A673 (cell line): ENCODE data around the gene COG7. TPM values are rescaled to one million over a fixed set of nuclear protein-coding genes. Genes with fewer than 3 reads are reported as not detected.

Experiments
- BruUV-seq: library from RNA; stranded (reverse); fragments of 400-500 nt; replicated peaks from 2 replicates; lab custom pipeline; 2021; lab: Mats Ljungman, UMichigan
- CTCF ChIA-PET: fragments of 300-600 bp; sonication (Branson Sonifier 250); formaldehyde crosslinking; loops from one replicate; lab custom pipeline; 2022; ENCODE audit warnings: antibody characterized with exemption; lab: Charles Lee
- POLR2A ChIA-PET: fragments of 300-600 bp; sonication (Branson Sonifier 250); formaldehyde crosslinking; loops from one replicate; lab custom pipeline; 2022; ENCODE audit warnings: antibody characterized with exemption; ENCODE audit not compliant: low non-redundant PET; lab: Charles Lee
- DNase-seq: peaks from one replicate; pipeline ENCODE4 v3.0.0-alpha.2; 2015; ENCODE audit warnings: low spot score
- H3K27ac ChIP-seq: fragments of 200-600 bp; sonication (generic); 2 replicates; pipeline ENCODE4 v1.5.1; 2016; ENCODE audit warnings: mixed run types, low read depth, mild to moderate bottlenecking, mixed read lengths, antibody characterized with exemption, low read length; ENCODE audit not compliant: poor library complexity, severe bottlenecking
- H3K27me3 ChIP-seq: fragments of 200-600 bp; sonication (generic); replicated peaks from 2 replicates; pipeline ENCODE4 v1.6.1; 2017; ENCODE audit warnings: mixed run types, low read depth, mild to moderate bottlenecking, mixed read lengths, antibody characterized with exemption, low read length; ENCODE audit not compliant: insufficient read depth, poor library complexity
- H3K36me3 ChIP-seq: fragments of 200-600 bp; sonication (generic); 2 replicates; pipeline ENCODE4 v1.6.1; 2016; ENCODE audit warnings: mixed run types, mild to moderate bottlenecking, mixed read lengths, antibody characterized with exemption, low read length; ENCODE audit not compliant: insufficient read depth, poor library complexity, severe bottlenecking
- H3K4me1 ChIP-seq: fragments of 200-600 bp; sonication (generic); 2 replicates; pipeline ENCODE4 v1.6.1; 2017; ENCODE audit warnings: mixed run types, mild to moderate bottlenecking, mixed read lengths, antibody characterized with exemption, low read length; ENCODE audit not compliant: insufficient read depth, poor library complexity, severe bottlenecking
- H3K4me3 ChIP-seq: fragments of 200-600 bp; sonication (generic); 2 replicates; pipeline ENCODE4 v1.5.1; 2016; ENCODE audit warnings: low read depth, mixed run types, mild to moderate bottlenecking, mixed read lengths, low read length; ENCODE audit not compliant: poor library complexity, severe bottlenecking
- H3K9me3 ChIP-seq: fragments of 200-600 bp; sonication (generic); 2 replicates; pipeline ENCODE4 v1.6.1; 2016; ENCODE audit warnings: mixed run types, low read depth, mild to moderate bottlenecking, mixed read lengths, antibody characterized with exemption, low read length; ENCODE audit not compliant: poor library complexity, severe bottlenecking
- CTCF ChIP-seq: fragments of 300-800, 200-600 bp; sonication (generic); conservative IDR thresholded peaks from 2 replicates; pipeline ENCODE4 v1.5.1; 2017; ENCODE audit warnings: low read depth, mild to moderate bottlenecking, antibody characterized with exemption, low read length, moderate library complexity, mixed read lengths
- EZH2 ChIP-seq: fragments of 200-600 bp; sonication (generic); IDR thresholded peaks from 2 replicates; pipeline ENCODE4 v1.6.1; 2017; ENCODE audit warnings: borderline replicate concordance, low read depth, mild to moderate bottlenecking, mixed read lengths, antibody characterized with exemption, low read length; ENCODE audit not compliant: poor library complexity, severe bottlenecking
- intact Hi-C: fragments of 100-400 bp; cut with micrococcal nuclease; formaldehyde crosslinking; loops from one replicate; pipeline ENCODE4 v1.10.0; 2022; ENCODE audit not compliant: unreplicated experiment
- total RNA-seq: library from RNA; stranded (reverse); gene quantifications from 2 replicates; pipeline ENCODE4 v1.2.3, GENCODE V29; 2021

Gene COG7
- total RNA-seq, 1 experiment from 2014 or later = 33.8 TPM

- Histone ChIP-seq H3K4me1 (peaks cover under 1% of the 10 kb centered on the region), H3K36me3 (peaks cover 24% of the 10 kb centered on the region), H3K4me3 (no peak overlapping the region), H3K27ac (no peak overlapping the region), H3K27me3 (no peaks in the 10 kb centered on the region), H3K9me3 (no peaks in the 10 kb centered on the region)
- intact Hi-C loops = no loop called here
- CTCF ChIA-PET = no interaction called here
- no TSS peak for BruUV-seq
- TF ChIP-seq CTCF = no peak
- TF ChIP-seq EZH2 = no peak
- POLR2A ChIA-PET = no interaction called here
- no peak for DNase-seq
Observed at GRCh38 chr16:23498863-23499262, 45.9 kb upstream of the COG7 start.

GRCh38 chr16:23497543-23497868 lies 44.5 kb upstream of the COG7 start:
- H3K4me3 ChIP-seq = no peak overlapping the region
- peaks cover 38% of the 10 kb centered on the region for H3K36me3 ChIP-seq
- BruUV-seq = no TSS peak
- ChIA-PET CTCF (no interaction called here), POLR2A (no interaction called here)
- no peaks in the 10 kb centered on the region for H3K4me1 ChIP-seq
- no peaks in the 10 kb centered on the region for H3K9me3 ChIP-seq
- intact Hi-C loops = no loop called here
- no peak for DNase-seq
- no peaks in the 10 kb centered on the region for H3K27me3 ChIP-seq
- no peak overlapping the region for H3K27ac ChIP-seq
- TF ChIP-seq CTCF = no peak
- TF ChIP-seq EZH2 = no peak

- Histone ChIP-seq H3K9me3 (no peaks in the 10 kb centered on the region), H3K27ac (no peak overlapping the region), H3K36me3 (peaks cover 43% of the 10 kb centered on the region), H3K27me3 (no peaks in the 10 kb centered on the region), H3K4me1 (no peaks in the 10 kb centered on the region), H3K4me3 (no peak overlapping the region)
- CTCF ChIA-PET = no interaction called here
- BruUV-seq = no TSS peak
- TF ChIP-seq EZH2 (no peak), CTCF (no peak)
- intact Hi-C loops = no loop called here
- POLR2A ChIA-PET = interaction anchor here (0.6 kb wide), 1 partner anchor 9 kb away, joined by 4 read pairs; no protein-coding TSS in a partner anchor
- no peak for DNase-seq
Observed at GRCh38 chr16:23496821-23497542, 44.0 kb upstream of the COG7 start.
